Panc1 (cell line): Measurements from ENCODE around the gene ITPRIP. TPM values are rescaled to one million over a fixed set of nuclear protein-coding genes. Genes with fewer than 3 reads are reported as not detected.

ENCODE experiments used
- ATAC-seq: fragments of 200-7000 bp; cut with Tn5 transposase; 2 replicates; pipeline ENCODE4 v1.9.1; 2020; ENCODE audit warnings: mild to moderate bottlenecking, moderate library complexity
- BruUV-seq: library from RNA; stranded (reverse); fragments of 400-500 nt; replicated peaks from 2 replicates; lab custom pipeline; 2021; lab: Mats Ljungman, UMichigan
- CTCF ChIA-PET: fragments of 300-600 bp; sonication (Branson Sonifier 250); formaldehyde crosslinking; loops from one replicate; lab custom pipeline; 2022; ENCODE audit warnings: antibody characterized with exemption; lab: Charles Lee
- POLR2A ChIA-PET: fragments of 300-600 bp; sonication (Branson Sonifier 250); formaldehyde crosslinking; loops from one replicate; lab custom pipeline; 2022; ENCODE audit warnings: antibody characterized with exemption; lab: Charles Lee
- DNase-seq: peaks from one replicate; pipeline ENCODE4 v3.0.0-alpha.2; 2010; ENCODE audit warnings: low read depth, low spot score
- H3K27ac ChIP-seq: 2 replicates; pipeline ENCODE4 v1.5.1; 2011; ENCODE audit warnings: mild to moderate bottlenecking, low read length, inconsistent platforms
- H3K27me3 ChIP-seq: fragments of 200-500 bp; sonication (Bioruptor generic); 2 replicates; pipeline ENCODE4 v1.6.0; 2014; ENCODE audit warnings: low read length, inconsistent platforms; ENCODE audit not compliant: control insufficient read depth, insufficient read depth
- H3K36me3 ChIP-seq: fragments of 200-500 bp; sonication (Bioruptor generic); 2 replicates; pipeline ENCODE4 v1.5.1; 2014; ENCODE audit warnings: inconsistent platforms, mild to moderate bottlenecking, low read length, moderate library complexity; ENCODE audit not compliant: control insufficient read depth, insufficient read depth
- H3K4me1 ChIP-seq: 2 replicates; pipeline ENCODE4 v1.5.1; 2011; ENCODE audit warnings: inconsistent platforms, mild to moderate bottlenecking, low read length, moderate library complexity; ENCODE audit not compliant: control insufficient read depth, insufficient read depth
- H3K4me3 ChIP-seq, 2 experiments: 2 replicates each; pipeline ENCODE4 v1.5.1; 2011 to 2012; ENCODE audit warnings: low read depth in 2 of 2, low read length in 2 of 2, mild to moderate bottlenecking in 2 of 2, inconsistent platforms in 1 of 2, moderate library complexity in 1 of 2
- H3K9me3 ChIP-seq: fragments of 200-500 bp; sonication (Bioruptor generic); 2 replicates; pipeline ENCODE4 v1.5.1; 2014; ENCODE audit warnings: low read depth, mild to moderate bottlenecking, inconsistent platforms, low read length, moderate library complexity; ENCODE audit not compliant: control insufficient read depth, insufficient read depth
- CTCF ChIP-seq: fragments of 450-650 bp; IDR thresholded peaks from 2 replicates; pipeline ENCODE4 v1.5.1; 2017; ENCODE audit warnings: mild to moderate bottlenecking
- POLR2AphosphoS5 ChIP-seq: IDR thresholded peaks from 2 replicates; pipeline ENCODE4 v1.6.1; 2012; ENCODE audit warnings: mild to moderate bottlenecking, low read depth, low read length, moderate library complexity
- REST ChIP-seq, 2 experiments: IDR thresholded peaks; 2 replicates each; pipeline ENCODE4 v1.6.1; 2011 to 2012; ENCODE audit warnings: low read depth in 2 of 2, control low read depth in 1 of 2, low read length in 1 of 2, mild to moderate bottlenecking in 1 of 2, moderate library complexity in 1 of 2; ENCODE audit not compliant: insufficient read depth in 1 of 2
- SIN3A ChIP-seq: IDR thresholded peaks from 2 replicates; pipeline ENCODE4 v1.6.1; 2012; ENCODE audit warnings: low read depth, mild to moderate bottlenecking, low read length, moderate library complexity, borderline replicate concordance; ENCODE audit not compliant: insufficient read depth
- TCF7L2 ChIP-seq: IDR thresholded peaks from 2 replicates; pipeline ENCODE4 v1.6.1; 2011; ENCODE audit warnings: mild to moderate bottlenecking, low read depth, low read length, inconsistent platforms
- in situ Hi-C: cut with HindIII; loops from 2 replicates; pipeline ENCODE4 v1.10.0; 2016; ENCODE audit warnings: low sequenced_read_pairs, low pct_unique_long_range_greater_than_20kb
- intact Hi-C: fragments of 100-400 bp; cut with micrococcal nuclease; formaldehyde crosslinking; loops from one replicate; pipeline ENCODE4 v1.10.0; 2022; ENCODE audit not compliant: unreplicated experiment
- total RNA-seq: library from RNA; stranded (reverse); gene quantifications from one replicate; pipeline ENCODE4 v1.2.1, GENCODE V29; 2021; ENCODE audit not compliant: unreplicated experiment

Gene ITPRIP
- total RNA-seq, 1 experiment from 2014 or later = 55.0 TPM

- ChIA-PET CTCF (interaction anchor here (0.6 to 3.4 kb wide), 5 partner anchors 46 to 271 kb away, joined by 3 to 23 read pairs (median 6); no protein-coding TSS in a partner anchor), POLR2A (no interaction called here)
- no peak overlapping the region; the same call in 1 of the 2 replicates for H3K27ac ChIP-seq
- no peak for TF ChIP-seq REST (IDR thresholded peaks at IDR 0.05; ENCODE audit: insufficient read depth in 1 of 2, low read depth in 2 of 2, low read length in 1 of 2)
- TF ChIP-seq CTCF = no peak
- TF ChIP-seq SIN3A = no peak
- no peak for TF ChIP-seq TCF7L2
- intact Hi-C loops (loop anchor here (2.0 kb wide), 1 partner anchor 77 kb away; no protein-coding TSS in a partner anchor), in situ Hi-C loops (no loop called here)
- DNase-seq (no peak), ATAC-seq (no peak)
- no peak overlapping the region for H3K4me3 ChIP-seq
- no peaks in the 10 kb centered on the region for H3K9me3 ChIP-seq
- no TSS peak for BruUV-seq
- peaks cover 20% of the 10 kb centered on the region for H3K4me1 ChIP-seq
- no peaks in the 10 kb centered on the region for H3K27me3 ChIP-seq
- no peaks in the 10 kb centered on the region for H3K36me3 ChIP-seq
Observed at GRCh38 chr10:104351919-104352318, 13.7 kb upstream of the ITPRIP start.

GRCh38 chr10:104351061-104351702 is 12.9 kb upstream of the ITPRIP start:
- DNase-seq (no peak), ATAC-seq (no peak)
- Histone ChIP-seq H3K4me1 (peaks cover 20% of the 10 kb centered on the region), H3K27me3 (no peaks in the 10 kb centered on the region), H3K9me3 (no peaks in the 10 kb centered on the region), H3K4me3 (no peak overlapping the region), H3K36me3 (no peaks in the 10 kb centered on the region), H3K27ac (no peak overlapping the region)
- CTCF ChIA-PET = interaction anchor here (0.6 to 3.4 kb wide), 4 partner anchors 45 to 271 kb away, joined by 3 to 23 read pairs (median 12); no protein-coding TSS in a partner anchor
- no TSS peak for BruUV-seq
- in situ Hi-C loops = no loop called here
- intact Hi-C loops = loop anchor here (2.0 kb wide), 1 partner anchor 76 kb away; no protein-coding TSS in a partner anchor
- TF ChIP-seq SIN3A (no peak), POLR2AphosphoS5 (no peak), REST (IDR thresholded peaks at IDR 0.05; ENCODE audit: insufficient read depth in 1 of 2, low read depth in 2 of 2, low read length in 1 of 2) (no peak), CTCF (no peak), TCF7L2 (no peak)
- POLR2A ChIA-PET = interaction anchor here (0.7 kb wide), 1 partner anchor 62 kb away, joined by 3 read pairs; no protein-coding TSS in a partner anchor
